ENCODE data around the gene EIF2D. TPM values are rescaled to one million over a fixed set of nuclear protein-coding genes. Genes with fewer than 3 reads are reported as not detected.
A peak's percentile ranks its signal among the peaks of the same experiment; 100 is the strongest.

The EIF2D gene
- total and polyA plus RNA-seq, 9 of the 15 experiments (the other 6 are each of a cell fraction or from before 2014, with no cell fraction given) = 81.1 to 138 (median 93.9) TPM

DNA sequence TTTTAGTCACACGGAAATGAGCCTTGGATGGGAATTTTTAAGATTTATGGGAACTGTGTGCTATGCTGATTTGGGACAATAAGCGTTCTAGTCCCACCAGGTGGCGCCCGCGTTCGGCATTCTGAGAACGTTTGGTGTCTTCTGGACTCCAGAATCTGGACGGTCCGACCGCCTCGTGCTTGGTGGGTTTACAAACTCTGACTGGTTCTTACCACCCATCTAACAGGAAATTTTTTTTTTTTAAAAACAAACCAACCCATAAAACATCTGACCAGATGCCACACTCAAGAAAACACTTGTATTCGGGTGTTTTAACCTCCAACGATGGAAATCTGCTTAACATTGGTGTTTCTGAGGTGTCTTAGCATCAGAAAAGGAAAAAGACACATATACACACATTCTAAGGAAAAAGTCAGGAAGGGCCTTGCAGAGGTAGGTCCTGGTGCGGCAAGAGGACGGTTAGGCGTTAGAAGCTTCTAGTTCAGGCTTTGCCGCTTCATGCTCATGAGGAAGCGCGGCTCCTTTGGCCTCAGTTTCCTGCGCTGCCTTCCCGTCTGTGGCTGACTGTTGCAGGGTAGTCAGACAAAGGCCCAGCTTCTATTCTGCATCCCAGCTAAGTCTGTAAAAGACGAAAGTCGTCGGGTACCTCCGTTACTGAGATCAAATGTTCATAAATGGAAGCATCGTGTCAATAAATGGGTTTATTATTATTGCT, 22.3 kb upstream of the EIF2D start (continued):
- TF ChIP-seq SMARCC2 (IDR thresholded peaks at IDR 0.05; ENCODE audit: low read depth) (no peak), PHF20 (IDR thresholded peaks at IDR 0.05; ENCODE audit: partially characterized antibody) (no peak), ZFX (CRISPR knock-in tag; IDR thresholded peaks at IDR 0.05) (no peak), ZBTB17 (CRISPR knock-in tag; IDR thresholded peaks at IDR 0.05) (no peak), NCOR1 (IDR thresholded peaks at IDR 0.05) (no peak), ZNF134 (CRISPR knock-in tag; conservative IDR thresholded peaks at IDR 0.05) (no peak), ESRRA (IDR thresholded peaks at IDR 0.05; ENCODE audit: borderline replicate concordance, low read depth) (no peak), ZNF77 (CRISPR knock-in tag; IDR thresholded peaks at IDR 0.05) (no peak), CREM (IDR thresholded peaks at IDR 0.05; ENCODE audit: low read depth) (peak; percentile 27; the same call in 1 of the 2 replicates), CHD4 (IDR thresholded peaks at IDR 0.05; ENCODE audit: insufficient read depth, insufficient replicate concordance, low read depth, low read length, poor library complexity, severe bottlenecking) (peak; percentile 57), NFIC (IDR thresholded peaks at IDR 0.05) (no peak; the same call in 1 of the 2 replicates), SREBF1 (IDR thresholded peaks at IDR 0.05; ENCODE audit: borderline replicate concordance, low read depth, low read length) (no peak), ZNF584 (CRISPR knock-in tag; IDR thresholded peaks at IDR 0.05; ENCODE audit: low read depth) (no peak), ZNF431 (CRISPR knock-in tag; IDR thresholded peaks at IDR 0.05) (no peak), JUNB (CRISPR knock-in tag; conservative IDR thresholded peaks at IDR 0.05) (no peak), ZNF717 (CRISPR knock-in tag; IDR thresholded peaks at IDR 0.05) (no peak)
- TF ChIP-seq, protein P1, sequence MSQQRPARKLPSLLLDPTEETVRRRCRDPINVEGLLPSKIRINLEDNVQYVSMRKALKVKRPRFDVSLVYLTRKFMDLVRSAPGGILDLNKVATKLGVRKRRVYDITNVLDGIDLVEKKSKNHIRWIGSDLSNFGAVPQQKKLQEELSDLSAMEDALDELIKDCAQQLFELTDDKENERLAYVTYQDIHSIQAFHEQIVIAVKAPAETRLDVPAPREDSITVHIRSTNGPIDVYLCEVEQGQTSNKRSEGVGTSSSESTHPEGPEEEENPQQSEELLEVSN (IDR thresholded peaks at IDR 0.05; ENCODE audit: borderline replicate concordance in 1 of 2, extremely low read depth in 1 of 2, insufficient read depth in 1 of 2, insufficient read length in 1 of 2, low read depth in 1 of 2, low read length in 1 of 2, poor library complexity in 1 of 2, severe bottlenecking in 1 of 2) = peak in 1 of 2 experiments; percentile 65
- TF ChIP-seq, protein P2, sequence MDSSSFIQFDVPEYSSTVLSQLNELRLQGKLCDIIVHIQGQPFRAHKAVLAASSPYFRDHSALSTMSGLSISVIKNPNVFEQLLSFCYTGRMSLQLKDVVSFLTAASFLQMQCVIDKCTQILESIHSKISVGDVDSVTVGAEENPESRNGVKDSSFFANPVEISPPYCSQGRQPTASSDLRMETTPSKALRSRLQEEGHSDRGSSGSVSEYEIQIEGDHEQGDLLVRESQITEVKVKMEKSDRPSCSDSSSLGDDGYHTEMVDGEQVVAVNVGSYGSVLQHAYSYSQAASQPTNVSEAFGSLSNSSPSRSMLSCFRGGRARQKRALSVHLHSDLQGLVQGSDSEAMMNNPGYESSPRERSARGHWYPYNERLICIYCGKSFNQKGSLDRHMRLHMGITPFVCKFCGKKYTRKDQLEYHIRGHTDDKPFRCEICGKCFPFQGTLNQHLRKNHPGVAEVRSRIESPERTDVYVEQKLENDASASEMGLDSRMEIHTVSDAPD (CRISPR knock-in tag; IDR thresholded peaks at IDR 0.05) = no peak
- TF ChIP-seq, protein P3, sequence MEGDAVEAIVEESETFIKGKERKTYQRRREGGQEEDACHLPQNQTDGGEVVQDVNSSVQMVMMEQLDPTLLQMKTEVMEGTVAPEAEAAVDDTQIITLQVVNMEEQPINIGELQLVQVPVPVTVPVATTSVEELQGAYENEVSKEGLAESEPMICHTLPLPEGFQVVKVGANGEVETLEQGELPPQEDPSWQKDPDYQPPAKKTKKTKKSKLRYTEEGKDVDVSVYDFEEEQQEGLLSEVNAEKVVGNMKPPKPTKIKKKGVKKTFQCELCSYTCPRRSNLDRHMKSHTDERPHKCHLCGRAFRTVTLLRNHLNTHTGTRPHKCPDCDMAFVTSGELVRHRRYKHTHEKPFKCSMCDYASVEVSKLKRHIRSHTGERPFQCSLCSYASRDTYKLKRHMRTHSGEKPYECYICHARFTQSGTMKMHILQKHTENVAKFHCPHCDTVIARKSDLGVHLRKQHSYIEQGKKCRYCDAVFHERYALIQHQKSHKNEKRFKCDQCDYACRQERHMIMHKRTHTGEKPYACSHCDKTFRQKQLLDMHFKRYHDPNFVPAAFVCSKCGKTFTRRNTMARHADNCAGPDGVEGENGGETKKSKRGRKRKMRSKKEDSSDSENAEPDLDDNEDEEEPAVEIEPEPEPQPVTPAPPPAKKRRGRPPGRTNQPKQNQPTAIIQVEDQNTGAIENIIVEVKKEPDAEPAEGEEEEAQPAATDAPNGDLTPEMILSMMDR (IDR thresholded peaks at IDR 0.05 in 2 of 3, conservative IDR thresholded peaks at IDR 0.05 in 1 of 3; ENCODE audit: insufficient read depth in 2 of 3, low read depth in 1 of 3, low read length in 3 of 3) = peak; percentile 92 to 97 (median 95)
